Pulmonary artery endothelial cell (primary cell): ENCODE data around the gene GPR15LG. TPM values are rescaled to one million over a fixed set of nuclear protein-coding genes. Genes with fewer than 3 reads are reported as not detected.
"Not testable (repeated sequence)": the region's sequence is repeated elsewhere in the genome, so short reads cannot be mapped to it uniquely, and the experiment has no call there.

Experiments
- DNase-seq: peaks from one replicate; pipeline ENCODE4 v3.0.0-alpha.2; 2011; ENCODE audit warnings: low read depth, low spot score
- total RNA-seq: library from RNA; depleted of rRNA; stranded (reverse); fragments of >200 nt; gene quantifications from 2 replicates; pipeline ENCODE4 v1.2.3, GENCODE V29; 2014

Gene GPR15LG
- total RNA-seq, 1 donor from 2014 or later, result not detected

- DNase-seq, result no peak
Observed at GRCh38 chr10:84164442-84164841, 9.2 kb upstream of the GPR15LG start.

GRCh38 chr10:84166620-84167288 is 6.8 kb upstream of the GPR15LG start:
- DNase-seq, result no peak

- not testable (repeated sequence) for DNase-seq
Observed at GRCh38 chr10:84167289-84167653, 6.3 kb upstream of the GPR15LG start.

GRCh38 chr10:84168382-84168781 is 5.2 kb upstream of the GPR15LG start:
- not testable (repeated sequence) for DNase-seq

GRCh38 chr10:84171237-84171636 is 2.4 kb upstream of the GPR15LG start:
- DNase-seq, result not testable (repeated sequence)

GRCh38 chr10:84171700-84172466 is 1.7 kb upstream of the GPR15LG start:
- not testable (repeated sequence) for DNase-seq

- no peak for DNase-seq
Observed at GRCh38 chr10:84172467-84173356, 889 bp upstream of the GPR15LG start.

- no peak for DNase-seq
Observed at GRCh38 chr10:84175436-84175835, 1.8 kb downstream of the GPR15LG start.

GRCh38 chr10:84176351-84176750 is 2.8 kb downstream of the GPR15LG start:
- DNase-seq, result no peak

GRCh38 chr10:84176836-84177474 is 3.4 kb downstream of the GPR15LG start:
- no peak for DNase-seq

- DNase-seq, result no peak
Observed at GRCh38 chr10:84177541-84178141, 4.0 kb downstream of the GPR15LG start.

GRCh38 chr10:84178160-84178609 is 4.6 kb downstream of the GPR15LG start:
- no peak for DNase-seq

- DNase-seq, result no peak
Observed at GRCh38 chr10:84179059-84179710, 5.6 kb downstream of the GPR15LG start.

GRCh38 chr10:84180386-84180785 is 6.8 kb downstream of the GPR15LG start:
- not testable (repeated sequence) for DNase-seq

- no peak for DNase-seq
Observed at GRCh38 chr10:84181631-84182030, 8.0 kb downstream of the GPR15LG start.

GRCh38 chr10:84184517-84184916 is 10.9 kb downstream of the GPR15LG start:
- DNase-seq, result no peak

- DNase-seq, result no peak
Observed at GRCh38 chr10:84185526-84186175, 12.1 kb downstream of the GPR15LG start.

GRCh38 chr10:84188815-84189214 is 15.2 kb downstream of the GPR15LG start:
- DNase-seq, result no peak

GRCh38 chr10:84190621-84191020 is 17.0 kb downstream of the GPR15LG start:
- DNase-seq, result no peak

- no peak for DNase-seq
Observed at GRCh38 chr10:84191106-84191505, 17.5 kb downstream of the GPR15LG start.
